ENCODE results near the gene ELOVL2. TPM values are rescaled to one million over a fixed set of nuclear protein-coding genes. Genes with fewer than 3 reads are reported as not detected.
A peak's percentile ranks its signal among the peaks of the same experiment; 100 is the strongest.

The ELOVL2 gene
- total RNA-seq, 4 donors from 2014 or later = 0.07 TPM; not detected in 3

GRCh38 chr6:11054722-11055121, 10.6 kb upstream of the ELOVL2 start:
- WGBS, 2 donors = 91 to 93% methylated on average over 1 of the region's 1 CpG
- intact Hi-C loops (cut with DNase I; ENCODE audit: low total_unique reads) = no loop called here
- no peak for DNase-seq (ENCODE audit: low spot score in 2 of 2)
- TF ChIP-seq CTCF (IDR thresholded peaks at IDR 0.05) (no peak), POLR2A (IDR thresholded peaks at IDR 0.05) (no peak)
- no peak overlapping the region for H3K4me3 ChIP-seq (ENCODE audit: low read depth, poor library complexity, severe bottlenecking)

- intact Hi-C loops (cut with DNase I; ENCODE audit: low total_unique reads) = no loop called here
- no peak overlapping the region for H3K4me3 ChIP-seq (ENCODE audit: low read depth, poor library complexity, severe bottlenecking)
- WGBS, 2 donors = 69% methylated on average over 5 of the region's 5 CpGs
- DNase-seq (ENCODE audit: low spot score in 2 of 2) = no peak
- TF ChIP-seq CTCF (IDR thresholded peaks at IDR 0.05) = no peak
These were observed 9.2 kb upstream of the ELOVL2 start for GRCh38 chr6:11053307-11053706.

- DNase-seq (ENCODE audit: low spot score in 2 of 2) = no peak
- intact Hi-C loops (cut with DNase I; ENCODE audit: low total_unique reads) = no loop called here
- 53 to 66% methylated on average over 2 of the region's 2 CpGs for WGBS, 2 donors
- TF ChIP-seq CTCF (IDR thresholded peaks at IDR 0.05) (no peak), POLR2A (IDR thresholded peaks at IDR 0.05) (no peak)
- no peak overlapping the region for H3K4me3 ChIP-seq (ENCODE audit: low read depth, poor library complexity, severe bottlenecking)
These were observed 6.6 kb upstream of the ELOVL2 start for GRCh38 chr6:11050731-11051130.

- no peak for DNase-seq (ENCODE audit: low spot score in 2 of 2)
- 34 to 41% methylated on average over 23 of the region's 23 CpGs for WGBS, 2 donors
- H3K4me3 ChIP-seq (ENCODE audit: low read depth, poor library complexity, severe bottlenecking) = no peak overlapping the region
- TF ChIP-seq CTCF (IDR thresholded peaks at IDR 0.05) = no peak
- TF ChIP-seq POLR2A (IDR thresholded peaks at IDR 0.05) = no peak
- intact Hi-C loops (cut with DNase I; ENCODE audit: low total_unique reads) = no loop called here
These were observed 635 bp upstream of the ELOVL2 start for GRCh38 chr6:11044712-11045167.

GRCh38 chr6:11043378-11043960, 636 bp downstream of the ELOVL2 start:
- H3K4me3 ChIP-seq (ENCODE audit: low read depth, poor library complexity, severe bottlenecking) = peak overlapping the region; percentile 24
- 1 to 2% methylated on average over 31 to 46 of the region's 49 CpGs for WGBS, 2 donors
- TF ChIP-seq POLR2A (IDR thresholded peaks at IDR 0.05) (no peak), CTCF (IDR thresholded peaks at IDR 0.05) (no peak)
- intact Hi-C loops (cut with DNase I; ENCODE audit: low total_unique reads) = no loop called here
- DNase-seq (ENCODE audit: low spot score in 2 of 2) = no peak
